Sigmoid colon (tissue), 3 donors: ENCODE measurements around the gene PPM1M.

ENCODE experiments used
- POLR2A ChIP-seq, 2 donors: fragments of 450-650 bp; IDR thresholded peaks; one replicate each; pipeline ENCODE4 v1.6.1; 2016; ENCODE audit warnings: antibody characterized with exemption in 2 of 2, mild to moderate bottlenecking in 2 of 2, moderate library complexity in 2 of 2
- TF ChIP-seq, protein P1 (sequence below), 4 experiments: fragments of 450-650 bp in 3 of 4; fragments of 200-600 bp in 1 of 4; IDR thresholded peaks; one replicate each; pipeline ENCODE4 v1.5.1; 2016 to 2019; ENCODE audit warnings: antibody characterized with exemption in 4 of 4, mild to moderate bottlenecking in 3 of 4, moderate library complexity in 2 of 4

DNA sequence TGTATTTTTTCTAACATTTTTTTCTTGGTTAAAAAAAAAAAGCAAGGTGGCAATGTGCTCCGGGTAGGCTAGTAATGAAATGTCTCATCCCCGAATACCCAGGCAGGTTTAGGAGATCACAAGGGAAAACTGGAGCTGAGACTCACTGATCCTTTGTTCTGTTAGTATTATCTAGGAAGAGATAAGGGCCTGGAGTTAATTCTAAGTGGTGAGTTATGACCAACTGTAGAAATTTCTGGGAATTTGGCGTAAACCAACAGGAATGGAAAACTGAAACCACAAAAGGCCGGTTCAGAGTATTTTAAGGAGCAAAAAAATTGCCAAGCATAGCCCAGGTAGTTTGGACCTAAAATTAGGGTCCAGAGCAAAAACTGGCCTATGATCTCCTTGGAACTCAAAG lies 12.4 kb downstream of the PPM1M start:
- TF ChIP-seq, protein P1, sequence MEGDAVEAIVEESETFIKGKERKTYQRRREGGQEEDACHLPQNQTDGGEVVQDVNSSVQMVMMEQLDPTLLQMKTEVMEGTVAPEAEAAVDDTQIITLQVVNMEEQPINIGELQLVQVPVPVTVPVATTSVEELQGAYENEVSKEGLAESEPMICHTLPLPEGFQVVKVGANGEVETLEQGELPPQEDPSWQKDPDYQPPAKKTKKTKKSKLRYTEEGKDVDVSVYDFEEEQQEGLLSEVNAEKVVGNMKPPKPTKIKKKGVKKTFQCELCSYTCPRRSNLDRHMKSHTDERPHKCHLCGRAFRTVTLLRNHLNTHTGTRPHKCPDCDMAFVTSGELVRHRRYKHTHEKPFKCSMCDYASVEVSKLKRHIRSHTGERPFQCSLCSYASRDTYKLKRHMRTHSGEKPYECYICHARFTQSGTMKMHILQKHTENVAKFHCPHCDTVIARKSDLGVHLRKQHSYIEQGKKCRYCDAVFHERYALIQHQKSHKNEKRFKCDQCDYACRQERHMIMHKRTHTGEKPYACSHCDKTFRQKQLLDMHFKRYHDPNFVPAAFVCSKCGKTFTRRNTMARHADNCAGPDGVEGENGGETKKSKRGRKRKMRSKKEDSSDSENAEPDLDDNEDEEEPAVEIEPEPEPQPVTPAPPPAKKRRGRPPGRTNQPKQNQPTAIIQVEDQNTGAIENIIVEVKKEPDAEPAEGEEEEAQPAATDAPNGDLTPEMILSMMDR (IDR thresholded peaks at IDR 0.05), result no peak
- TF ChIP-seq POLR2A (IDR thresholded peaks at IDR 0.05), result no peak
